Measurements from ENCODE around the gene RNF31. TPM values are rescaled to one million over a fixed set of nuclear protein-coding genes. Genes with fewer than 3 reads are reported as not detected.

The RNF31 gene
- total RNA-seq, 1 experiment from 2014 or later, result 62.3 TPM

DNA sequence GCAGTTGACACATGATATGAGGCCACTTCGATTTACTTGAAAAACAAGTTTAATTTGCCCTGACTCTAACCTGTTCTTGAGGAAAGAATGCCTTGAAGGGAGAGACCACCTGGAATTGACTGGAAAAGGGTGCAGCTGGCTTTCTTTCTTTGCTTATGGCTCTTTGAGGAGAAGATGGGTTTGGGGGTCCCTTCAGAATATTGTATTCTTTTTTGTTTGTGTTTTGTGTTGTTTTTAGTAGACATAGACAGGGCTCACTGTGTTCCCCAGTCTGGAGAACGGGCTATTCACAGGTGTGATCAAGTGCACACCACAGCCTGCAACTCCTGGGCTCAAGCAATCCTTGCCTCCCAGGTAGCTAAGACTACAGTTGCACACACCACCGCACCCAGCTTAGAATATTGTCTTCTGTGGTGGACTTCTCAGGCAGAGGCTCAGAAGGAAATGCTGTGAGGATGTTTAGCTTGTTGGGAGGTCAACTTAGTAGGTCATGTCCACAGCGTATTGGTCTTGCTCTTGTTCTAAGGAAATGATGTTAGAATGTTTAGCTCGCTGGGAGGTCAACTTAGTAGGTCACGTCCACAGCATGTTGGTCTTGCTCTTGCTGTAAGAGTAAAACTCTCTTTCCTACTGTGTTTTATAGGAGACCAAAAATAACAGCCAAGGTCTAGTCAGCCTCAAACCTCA lies 31.0 kb upstream of the RNF31 start:
- no peak for DNase-seq (ENCODE audit: low spot score)

- no peak for DNase-seq (ENCODE audit: low spot score)
These were observed 30.1 kb upstream of the RNF31 start for GRCh38 chr14:24117179-24117578.

- DNase-seq (ENCODE audit: low spot score), result no peak
These were observed 27.6 kb upstream of the RNF31 start for GRCh38 chr14:24119691-24120090.

DNA sequence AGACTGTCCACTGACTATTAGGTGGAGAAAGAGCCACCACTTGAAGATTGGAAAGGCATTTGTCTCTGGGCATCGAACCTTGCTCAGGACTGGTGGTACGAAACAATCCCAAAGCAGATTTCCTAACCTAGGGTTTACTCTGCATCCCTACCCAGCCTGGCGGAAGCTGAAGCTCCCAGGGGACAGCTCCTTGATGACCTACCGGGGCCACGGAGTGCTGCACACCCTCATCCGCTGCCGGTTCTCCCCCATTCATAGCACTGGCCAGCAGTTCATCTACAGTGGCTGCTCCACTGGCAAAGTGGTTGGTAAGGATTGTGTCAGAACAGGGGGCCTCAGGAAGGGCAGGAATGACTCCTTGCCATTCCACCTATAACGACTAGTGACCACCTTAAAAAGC lies 26.1 kb upstream of the RNF31 start:
- DNase-seq (ENCODE audit: low spot score), result no peak

DNA sequence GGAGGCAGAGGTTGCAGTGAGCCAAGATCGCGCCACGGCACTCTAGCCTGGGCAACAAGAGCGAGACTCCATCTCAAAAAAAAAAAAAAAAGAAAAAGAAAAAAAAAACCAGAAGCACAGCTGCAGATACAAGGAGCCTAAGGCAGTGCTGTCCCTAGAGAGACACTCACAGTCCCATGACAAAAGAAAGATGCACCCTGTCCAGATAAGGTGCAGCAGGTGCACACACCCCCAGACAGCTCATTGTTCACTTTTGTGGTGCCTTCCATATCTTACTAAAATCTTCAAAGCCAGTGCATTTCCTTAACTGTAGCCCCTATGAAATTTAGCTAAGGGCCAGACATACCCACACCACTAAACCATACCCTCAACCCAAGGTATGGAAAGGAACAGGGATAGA lies 24.9 kb upstream of the RNF31 start:
- no peak for DNase-seq (ENCODE audit: low spot score)

DNA sequence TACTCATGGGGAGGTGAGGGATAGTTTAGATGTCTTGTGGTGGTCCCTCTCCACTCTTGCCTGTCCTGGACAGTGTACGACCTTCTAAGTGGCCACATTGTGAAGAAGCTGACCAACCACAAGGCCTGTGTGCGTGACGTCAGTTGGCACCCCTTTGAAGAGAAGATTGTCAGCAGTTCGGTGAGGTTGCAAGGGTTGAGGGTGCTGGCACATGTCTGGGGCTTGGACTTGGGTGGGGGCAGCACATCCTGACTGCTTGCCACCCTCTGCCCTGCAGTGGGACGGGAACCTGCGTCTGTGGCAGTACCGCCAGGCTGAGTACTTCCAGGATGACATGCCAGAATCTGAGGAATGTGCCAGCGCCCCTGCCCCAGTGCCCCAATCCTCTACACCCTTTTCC lies 24.4 kb upstream of the RNF31 start:
- no peak for DNase-seq (ENCODE audit: low spot score)

DNA sequence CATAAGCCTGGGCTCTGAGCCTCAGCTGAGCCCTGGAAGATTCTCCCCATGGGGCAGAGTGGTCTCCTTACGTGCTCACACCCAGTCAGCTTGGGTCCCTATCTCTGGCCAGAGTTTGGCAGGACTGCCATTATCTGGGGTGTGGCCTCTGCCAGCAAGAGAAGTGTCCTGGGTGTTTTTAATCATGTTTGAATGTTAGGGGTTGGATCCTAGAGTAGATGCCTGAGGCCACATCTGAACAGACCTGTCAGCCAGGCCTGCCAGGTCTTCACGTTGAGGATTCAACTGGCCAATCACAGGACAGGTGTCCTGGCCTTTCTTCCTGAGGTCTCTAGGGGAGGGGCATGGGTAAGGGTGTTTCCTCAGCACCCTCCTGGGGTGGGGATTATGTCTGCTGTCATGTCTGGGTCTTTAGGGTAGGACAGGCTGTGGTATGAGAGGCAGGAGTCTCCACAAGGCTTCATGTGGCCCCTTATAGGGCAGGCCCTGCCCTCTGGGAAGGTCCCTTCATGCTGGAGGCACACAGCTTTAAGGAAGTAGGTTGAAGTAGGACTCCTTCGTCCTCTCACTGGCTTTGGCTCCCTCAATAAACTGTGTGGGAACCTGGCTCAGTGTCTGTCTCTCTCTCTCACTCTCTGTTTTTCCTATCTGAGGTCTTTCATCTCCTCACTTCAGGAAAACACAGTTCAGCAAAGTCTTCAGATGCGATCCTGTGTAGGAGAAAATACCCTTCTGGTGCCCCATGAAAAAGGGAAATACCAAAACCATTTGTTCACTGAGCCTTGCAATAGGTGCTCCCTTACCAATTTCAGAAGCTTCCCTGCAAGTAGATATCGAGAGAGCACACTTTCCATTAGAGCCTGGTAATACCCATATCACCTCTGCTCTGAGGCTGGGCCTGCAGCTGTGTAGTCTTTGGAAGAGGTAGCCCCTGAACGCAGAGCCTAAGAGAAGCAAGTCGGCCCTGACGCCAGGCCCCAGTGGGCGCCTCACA lies 23.6 kb upstream of the RNF31 start:
- no peak for DNase-seq (ENCODE audit: low spot score)

DNA sequence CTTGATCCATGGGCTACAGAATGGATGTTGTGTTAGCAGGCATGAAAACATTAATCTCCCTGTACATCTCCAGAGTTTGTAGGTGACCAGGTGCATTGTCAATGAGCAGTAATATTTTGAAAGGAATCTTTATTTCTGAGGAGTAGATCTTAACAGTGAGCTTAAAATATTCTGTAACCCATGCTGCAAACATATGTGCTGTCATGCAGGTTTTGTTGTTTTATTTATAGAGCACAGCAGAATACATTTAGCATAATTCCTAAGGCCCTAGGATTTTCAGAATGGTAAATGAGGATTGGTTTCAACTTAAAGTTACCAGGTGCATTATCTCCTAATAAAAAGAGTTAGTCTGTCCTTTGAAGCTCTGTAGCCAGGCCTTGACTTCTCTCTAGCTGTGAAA lies 20.4 kb upstream of the RNF31 start:
- no peak for DNase-seq (ENCODE audit: low spot score)

DNA sequence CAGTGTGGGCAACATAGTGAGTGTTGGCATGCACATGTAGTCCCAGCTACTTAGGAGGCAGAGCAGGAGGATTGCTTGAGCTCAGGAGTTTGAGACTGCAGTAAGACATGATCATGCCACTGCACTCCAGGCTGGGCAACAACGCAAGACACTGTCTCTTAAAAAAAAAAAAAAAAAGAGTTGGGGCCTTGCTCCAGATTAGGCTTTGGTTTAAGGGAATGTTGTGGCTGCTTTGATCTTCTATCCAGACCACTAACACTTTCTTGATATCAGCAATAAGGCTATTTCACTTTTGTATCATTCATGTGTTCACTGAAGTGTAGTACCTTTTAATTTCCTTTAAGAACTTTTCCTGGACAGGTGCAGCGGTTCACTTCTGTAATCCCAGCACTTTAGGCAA lies 19.6 kb upstream of the RNF31 start:
- no peak for DNase-seq (ENCODE audit: low spot score)

GRCh38 chr14:24129410-24129998 lies 17.8 kb upstream of the RNF31 start:
- no peak for DNase-seq (ENCODE audit: low spot score)

- no peak for DNase-seq (ENCODE audit: low spot score)
These were observed 16.9 kb upstream of the RNF31 start, which contains the start of gene FITM1 for GRCh38 chr14:24130380-24130716. Gene FITM1 (plus strand): TSS chr14:24130659. CDS start chr14:24131564, 905 bp downstream.

GRCh38 chr14:24130717-24131548 lies 16.4 kb upstream of the RNF31 start:
- DNase-seq (ENCODE audit: low spot score), result no peak

GRCh38 chr14:24131549-24131966 lies 15.7 kb upstream of the RNF31 start:
- DNase-seq (ENCODE audit: low spot score), result no peak

GRCh38 chr14:24132061-24132685 lies 15.1 kb upstream of the RNF31 start:
- DNase-seq (ENCODE audit: low spot score), result no peak

GRCh38 chr14:24132976-24133375 lies 14.3 kb upstream of the RNF31 start:
- no peak for DNase-seq (ENCODE audit: low spot score)

DNA sequence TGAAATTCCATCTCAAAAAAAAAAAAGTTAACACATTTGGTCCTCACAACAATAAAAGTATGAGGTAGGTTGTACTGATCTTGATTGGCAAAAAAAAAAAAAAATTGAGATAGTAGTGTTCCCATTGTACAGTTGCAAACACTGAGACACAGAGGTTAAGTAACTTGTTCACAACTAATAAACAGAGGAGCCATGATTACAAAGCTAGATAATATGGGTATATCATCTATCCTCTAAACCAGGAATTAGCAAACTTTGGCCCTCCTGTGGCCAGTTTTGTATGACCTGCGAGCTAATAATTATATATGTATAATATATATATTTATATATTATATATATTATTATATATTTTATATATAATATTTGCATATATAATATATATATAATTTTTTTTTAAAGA lies 13.6 kb upstream of the RNF31 start:
- no peak for DNase-seq (ENCODE audit: low spot score)

DNA sequence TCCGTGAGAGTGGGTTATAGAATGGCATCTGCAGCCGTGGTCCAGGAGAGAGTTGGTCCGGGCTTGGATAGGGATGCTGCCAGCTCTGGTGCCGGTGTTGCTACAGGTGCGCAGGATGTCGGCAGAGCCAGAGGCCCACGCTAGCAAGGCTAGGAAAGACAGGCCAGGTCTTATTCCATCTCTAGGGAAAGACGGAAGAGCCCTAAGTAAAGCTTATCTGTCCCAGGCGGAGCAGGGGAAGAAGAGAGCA lies 11.8 kb upstream of the RNF31 start:
- DNase-seq (ENCODE audit: low spot score), result no peak

- peak; percentile 82 for DNase-seq (ENCODE audit: low spot score)
These were observed 11.2 kb upstream of the RNF31 start, which contains the start of gene PSME1 for GRCh38 chr14:24135834-24136683. Gene PSME1 (plus strand): TSS chr14:24136194. CDS start chr14:24136263, 69 bp downstream.

GRCh38 chr14:24136684-24137528 lies 10.4 kb upstream of the RNF31 start:
- peak; percentile 11 for DNase-seq (ENCODE audit: low spot score)

Data from HT-29 (cell line).